HG03442 (cell line): ENCODE data around the gene CLEC11A.

Source experiments
- ATAC-seq: cut with Tn5 transposase; IDR thresholded peaks from one replicate; pipeline ENCODE4 v1.9.1; 2021; ENCODE audit warnings: mild to moderate bottlenecking, moderate library complexity; ENCODE audit not compliant: unreplicated experiment

CLEC11A gene

DNA sequence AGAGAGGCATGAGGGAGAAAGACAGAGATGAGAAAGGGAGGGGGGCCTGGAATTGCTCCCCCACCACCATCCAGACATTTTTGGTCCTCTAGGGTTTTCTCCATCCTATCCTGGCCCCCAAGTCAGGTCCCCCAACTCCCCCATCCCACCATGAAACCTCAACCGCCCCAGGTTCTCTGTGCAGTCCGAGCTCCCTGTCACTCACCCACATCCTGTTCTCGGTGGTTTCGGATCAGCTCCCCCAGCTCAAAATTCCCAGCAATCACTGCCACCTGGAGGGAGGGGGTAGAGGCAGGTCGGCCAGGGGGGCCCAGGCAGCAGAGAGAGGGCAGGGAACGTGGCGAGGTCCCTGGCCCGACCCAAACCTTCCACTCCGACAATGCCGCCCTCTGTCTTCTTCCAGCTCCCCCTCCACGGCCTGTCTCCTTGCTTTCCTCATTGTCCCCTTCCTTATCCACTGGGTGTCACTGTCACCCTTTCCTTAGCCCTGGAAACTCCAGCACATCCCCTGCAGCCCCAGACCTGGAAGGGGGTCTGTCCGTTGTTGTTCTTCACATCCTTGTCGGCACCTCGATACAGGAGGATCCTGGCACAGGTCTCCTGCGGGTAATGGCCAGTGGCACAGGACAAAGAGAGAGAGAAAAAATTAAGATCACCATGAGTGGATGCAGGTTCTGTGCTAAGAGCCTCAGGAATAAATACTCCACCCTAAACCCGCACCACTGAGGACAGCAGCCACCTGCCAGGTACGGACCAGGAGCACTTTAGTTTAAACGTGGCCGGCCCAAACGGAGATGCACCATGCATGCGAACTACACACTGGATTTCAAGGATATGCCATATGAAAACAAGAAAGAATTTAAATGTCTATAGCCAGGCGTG, 19.0 kb upstream of the CLEC11A start:
- no peak for ATAC-seq

DNA sequence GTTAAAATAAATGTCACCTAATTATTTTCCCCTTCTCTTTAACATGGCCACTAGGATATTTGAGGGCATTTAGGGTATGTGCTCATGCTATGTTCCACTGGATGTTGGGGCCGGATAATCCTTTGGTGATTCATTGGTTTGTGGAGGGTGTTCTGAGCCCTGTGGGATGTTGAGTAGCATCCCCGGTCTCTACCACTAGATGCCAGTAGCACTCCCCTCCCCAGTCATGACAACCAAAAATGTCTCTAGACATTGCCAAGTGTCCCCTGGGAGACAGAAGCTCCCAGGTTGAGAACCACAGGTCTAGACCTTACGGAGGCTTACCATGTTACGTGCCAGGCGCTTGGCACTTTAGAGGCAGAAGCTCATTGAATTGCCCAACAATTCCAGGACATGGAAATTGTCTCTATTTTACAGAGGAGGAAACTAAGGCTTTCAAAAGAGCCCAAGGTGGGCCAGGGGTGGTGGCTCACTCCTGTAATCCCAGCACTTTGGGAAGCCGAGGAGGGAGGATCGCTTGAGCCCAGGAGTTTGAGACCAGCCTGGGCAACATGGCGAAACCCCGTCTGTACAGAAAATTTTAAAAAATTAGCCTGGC, 17.6 kb upstream of the CLEC11A start:
- ATAC-seq = no peak

DNA sequence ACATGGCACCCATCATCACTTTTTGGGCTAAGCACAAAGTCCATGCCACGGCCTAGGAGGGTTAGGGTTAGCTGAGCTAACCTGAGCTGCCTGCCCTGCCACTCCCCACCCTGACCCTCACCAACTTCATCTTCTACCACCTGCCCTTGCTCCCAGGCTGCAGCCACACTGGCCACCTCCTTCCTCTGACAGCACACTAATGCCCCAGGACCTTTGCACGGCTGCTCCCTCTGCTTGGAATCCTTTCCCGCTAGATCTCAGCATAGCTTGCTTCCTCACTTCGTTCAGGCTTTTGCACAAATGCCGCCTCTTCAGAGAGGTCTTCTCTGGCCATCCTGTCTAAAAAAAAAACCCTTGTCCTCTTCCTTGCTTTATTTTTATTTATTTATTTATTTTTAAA, 16.8 kb upstream of the CLEC11A start:
- no peak for ATAC-seq

DNA sequence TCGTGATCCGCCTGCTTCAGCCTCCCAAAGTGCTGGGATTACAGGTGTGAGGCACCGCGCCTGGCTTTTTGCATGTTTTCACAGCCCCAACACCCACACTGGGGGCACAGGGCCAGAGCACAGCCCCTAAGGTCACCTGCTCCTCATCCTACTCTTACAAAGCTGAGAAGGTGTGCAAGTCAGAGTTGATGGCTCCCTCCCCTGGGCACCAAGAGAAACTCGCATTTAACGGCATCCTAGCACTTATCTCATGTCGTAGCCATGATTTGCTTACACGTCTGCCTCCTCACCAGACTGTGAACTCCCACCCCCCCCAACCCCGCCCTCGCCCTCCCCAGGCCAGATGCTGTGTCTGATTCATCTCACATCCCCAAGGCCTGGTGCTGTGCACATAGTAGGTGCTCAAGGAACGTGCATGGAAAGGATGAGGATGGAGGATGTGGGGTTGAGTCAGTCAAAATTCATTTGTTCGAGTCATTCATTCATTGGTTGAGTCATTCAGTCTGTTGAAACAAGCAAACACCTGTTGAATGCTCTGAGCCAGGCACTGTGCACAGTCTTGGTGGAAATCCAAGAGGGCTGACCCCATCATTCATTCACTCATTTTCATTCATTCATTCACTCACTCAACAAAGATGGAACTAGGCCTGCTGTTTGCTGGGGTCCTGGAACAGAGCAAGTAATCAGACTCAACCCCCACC, 14.8 kb upstream of the CLEC11A start:
- ATAC-seq = no peak

- ATAC-seq = no peak
These were observed 13.1 kb upstream of the CLEC11A start for GRCh38 chr19:50710094-50710493.

GRCh38 chr19:50710612-50711011, 12.6 kb upstream of the CLEC11A start:
- no peak for ATAC-seq

- ATAC-seq = no peak
These were observed 12.0 kb upstream of the CLEC11A start for GRCh38 chr19:50711196-50711595.

DNA sequence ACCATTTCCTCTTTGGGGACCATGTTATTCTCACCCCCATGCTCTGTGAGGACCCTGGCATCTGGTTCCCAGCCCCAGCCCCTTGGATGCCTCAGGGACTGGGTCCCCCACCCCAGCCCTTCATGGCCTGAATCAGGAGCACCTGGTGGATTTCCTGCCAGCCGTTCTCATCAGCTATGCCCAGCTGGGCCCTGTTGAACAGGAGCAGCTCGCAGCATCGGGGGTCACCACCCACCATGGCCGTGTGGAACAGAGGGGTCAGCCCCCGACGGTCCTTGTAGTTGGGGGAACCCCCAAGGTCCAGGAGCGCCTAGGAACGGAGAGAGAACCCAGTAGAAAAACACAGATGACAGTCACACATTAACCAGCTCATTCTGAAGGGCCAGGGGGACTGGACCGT, 11.4 kb upstream of the CLEC11A start:
- ATAC-seq = no peak

DNA sequence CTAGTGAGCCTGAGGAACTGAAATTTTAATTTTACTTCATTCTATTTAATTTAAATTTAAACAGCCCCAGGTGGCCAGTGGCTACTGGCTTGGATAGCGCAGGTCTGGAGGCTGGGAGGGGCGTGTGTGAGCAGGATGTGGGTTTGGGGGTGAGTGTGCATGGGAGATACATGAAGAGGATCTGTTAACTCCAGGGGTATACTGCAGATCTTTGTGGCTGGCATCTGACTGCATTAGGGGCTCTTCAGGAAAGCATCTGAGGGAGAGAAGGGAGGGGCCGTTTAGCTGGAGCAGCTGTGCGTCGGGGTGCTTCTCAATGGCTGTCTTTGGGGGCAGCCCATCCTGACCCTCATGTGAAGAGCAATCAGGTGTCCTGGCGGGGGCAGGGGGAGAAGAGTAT, 10.3 kb upstream of the CLEC11A start:
- ATAC-seq = no peak

DNA sequence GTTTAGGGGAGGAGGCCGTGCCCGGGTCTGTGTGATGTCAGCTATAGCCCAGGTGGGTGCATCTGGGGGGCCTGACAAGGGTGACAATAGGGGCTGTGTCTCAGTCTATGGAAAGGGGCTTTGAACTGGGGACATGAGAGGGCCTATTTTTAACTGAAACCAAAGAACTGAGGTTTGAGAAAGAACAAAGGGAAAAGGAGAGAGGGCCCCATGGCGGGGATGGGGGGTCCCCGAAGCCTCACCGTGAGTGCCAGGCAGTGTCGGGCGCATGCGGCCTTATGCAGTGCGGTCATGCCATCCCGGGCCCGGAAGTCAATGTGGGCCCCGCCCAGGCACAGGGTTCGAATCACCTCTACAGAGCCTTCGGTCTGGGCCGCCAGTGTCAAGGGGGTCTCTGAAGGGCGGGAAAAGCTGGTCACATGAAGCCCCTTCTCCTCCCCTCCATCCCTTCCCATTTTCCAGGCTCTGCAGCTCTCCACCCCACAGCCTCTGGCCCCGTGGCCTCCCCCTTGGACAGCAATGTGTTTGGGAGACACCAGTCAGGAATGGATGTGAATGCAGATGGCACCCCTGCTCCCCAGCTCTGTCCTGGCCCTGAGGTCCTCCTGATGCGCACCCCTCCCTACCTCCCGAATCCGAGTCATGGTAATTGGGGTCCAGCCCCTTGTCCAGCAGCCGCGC, 9.5 kb upstream of the CLEC11A start:
- no peak for ATAC-seq

- ATAC-seq = no peak
These were observed 6.8 kb upstream of the CLEC11A start for GRCh38 chr19:50716178-50717025.

DNA sequence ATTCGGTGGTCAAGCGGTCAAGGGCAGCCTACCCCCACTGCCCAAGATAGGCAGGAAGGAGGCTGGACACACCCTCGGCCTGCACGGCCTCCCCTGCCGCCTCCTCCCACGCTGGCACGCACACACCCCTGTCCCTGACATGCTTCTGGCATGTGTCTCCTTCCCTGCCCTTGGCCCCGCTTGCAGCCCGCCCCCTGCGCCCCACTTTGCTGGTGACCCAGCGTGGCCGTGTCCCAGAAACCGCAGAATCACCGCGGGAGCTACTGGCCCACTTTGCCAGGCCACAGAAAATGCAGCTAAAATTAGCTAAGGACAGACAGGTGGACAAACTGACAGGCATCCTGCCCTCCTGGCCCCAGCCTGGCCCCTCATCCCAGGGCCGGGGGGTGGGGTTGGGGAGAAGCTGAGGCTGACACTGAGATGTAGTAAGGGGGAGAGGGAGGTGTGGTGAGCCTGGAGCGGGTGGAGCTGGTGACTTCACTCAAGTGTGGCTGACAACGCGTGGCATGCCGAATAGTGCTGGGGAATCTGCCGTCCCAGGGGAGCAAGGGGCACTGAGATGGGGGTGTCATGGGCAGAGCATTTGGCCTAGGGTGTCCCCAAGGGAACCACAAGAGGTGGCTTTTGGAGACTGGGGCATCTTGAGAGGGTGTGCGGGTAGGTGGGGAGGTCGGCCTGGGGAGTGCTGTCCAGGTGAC, 6.0 kb upstream of the CLEC11A start:
- no peak for ATAC-seq

GRCh38 chr19:50717891-50718254, 5.3 kb upstream of the CLEC11A start:
- ATAC-seq = no peak

DNA sequence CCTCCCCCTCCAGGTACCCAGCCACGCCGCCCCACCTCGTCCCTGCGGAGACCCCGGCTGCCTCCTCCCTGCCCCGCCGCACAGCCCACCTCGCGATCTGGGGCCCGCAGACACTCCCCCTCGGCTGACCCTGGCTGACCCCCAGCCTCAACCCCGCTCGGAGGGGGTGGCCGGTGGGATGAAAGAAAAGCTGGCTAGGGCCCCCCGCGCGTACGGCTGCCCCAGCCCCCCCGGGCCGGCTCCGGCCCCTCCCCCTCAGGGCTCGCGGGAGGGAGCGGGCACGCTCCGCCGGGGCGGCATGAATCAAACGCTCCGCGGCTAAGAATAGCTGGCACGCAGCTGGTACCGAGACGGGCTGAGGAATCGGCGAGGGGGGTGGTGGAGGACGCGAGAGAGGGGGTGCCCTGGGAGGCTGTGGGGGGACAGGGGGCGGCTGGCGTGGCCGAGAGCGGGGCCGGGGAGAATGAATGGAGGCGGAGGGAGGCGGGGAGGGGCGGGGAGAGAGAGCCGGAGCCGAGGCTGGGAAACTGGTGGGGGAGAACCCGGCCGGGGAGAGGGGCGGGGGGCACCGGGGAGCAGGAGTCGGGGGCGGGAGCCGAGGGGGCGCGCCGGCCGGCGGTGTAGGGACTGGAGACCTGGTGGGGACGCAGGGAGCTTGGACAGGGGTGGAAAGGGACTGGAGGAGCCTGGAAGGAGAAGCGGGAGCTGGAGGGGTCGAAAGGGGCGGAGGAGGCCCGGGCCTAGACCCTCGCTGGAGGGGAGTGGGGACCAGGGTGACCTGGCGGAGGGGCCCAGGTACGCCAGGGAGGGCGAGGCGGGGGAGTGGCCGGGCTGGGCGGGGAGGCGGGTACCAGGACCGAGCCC, 4.7 kb upstream of the CLEC11A start:
- ATAC-seq = no peak

DNA sequence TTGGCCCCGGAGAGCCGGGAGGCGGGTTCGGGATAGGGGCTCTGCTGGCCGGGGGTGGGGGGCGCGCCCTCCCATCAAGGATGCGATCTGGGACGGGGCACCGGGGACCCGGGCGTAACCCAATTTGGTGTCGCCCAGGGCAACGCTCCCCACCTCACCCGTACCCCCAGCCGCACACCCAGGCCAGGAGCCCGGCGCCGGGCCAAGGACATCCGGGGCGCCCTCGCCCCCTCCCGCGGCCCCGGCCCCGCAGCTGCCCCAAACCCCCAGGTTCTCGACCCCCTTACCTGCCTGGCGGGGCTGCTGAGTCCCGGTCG, 4.1 kb upstream of the CLEC11A start:
- ATAC-seq = no peak

DNA sequence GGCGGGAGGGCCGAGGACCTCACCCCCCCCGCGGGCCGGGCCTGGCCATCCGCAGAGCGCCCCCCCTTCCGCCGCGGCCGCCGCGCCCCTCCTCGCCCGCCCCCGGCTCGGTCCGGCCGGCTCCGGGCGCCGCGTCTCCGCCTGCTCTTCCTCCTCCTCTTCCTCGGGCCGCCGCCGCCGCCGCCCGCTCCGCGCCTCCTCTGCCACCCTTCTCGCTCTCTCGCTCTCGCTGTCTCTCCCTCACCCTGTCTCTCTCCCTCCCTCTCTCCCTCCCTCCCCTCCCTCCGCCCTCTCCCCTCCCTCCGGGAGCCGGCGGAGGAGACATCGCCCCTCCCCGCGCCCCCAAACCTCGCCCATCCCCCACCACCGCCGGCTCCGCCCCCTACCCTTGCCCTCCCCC, 3.6 kb upstream of the CLEC11A start, which contains the start of gene SHANK1:
Gene SHANK1, minus strand, starts transcription at position 237 of the 400 bp plus-strand sequence. CDS start 2,883 bp downstream, outside the sequence.
- ATAC-seq = no peak

DNA sequence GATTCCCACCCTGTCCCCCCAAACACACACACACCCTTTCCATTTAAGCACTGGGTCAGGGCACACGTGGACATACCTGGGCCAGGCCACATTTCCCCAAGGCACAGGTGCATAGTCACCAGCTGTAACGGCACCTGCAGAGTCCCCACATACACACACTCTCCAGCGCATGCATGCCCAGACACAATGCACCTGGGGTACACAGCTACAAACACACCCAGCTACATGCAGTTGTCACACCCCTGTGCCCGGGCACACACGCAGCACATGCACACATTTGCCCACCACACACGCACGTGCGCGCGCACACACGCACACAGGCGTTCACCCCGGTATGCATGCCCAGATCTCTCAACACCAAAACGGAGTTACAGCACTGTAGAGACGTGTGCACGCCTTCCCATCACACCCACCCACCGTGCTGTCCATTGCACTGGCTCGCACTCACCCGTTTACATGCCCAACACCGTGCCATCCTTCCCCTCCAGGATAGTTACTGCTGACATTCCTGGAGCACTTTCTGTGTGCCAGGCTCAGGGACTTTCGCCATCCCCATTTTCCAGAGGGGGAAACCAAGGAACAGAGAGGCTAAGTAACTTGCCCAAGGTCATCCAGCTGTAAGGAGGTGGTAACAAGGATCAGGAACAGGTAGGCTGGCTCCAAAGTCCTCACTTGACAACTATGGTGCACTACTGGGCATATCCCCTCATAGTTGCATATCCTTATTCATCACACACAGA, 2.8 kb upstream of the CLEC11A start:
- no peak for ATAC-seq

DNA sequence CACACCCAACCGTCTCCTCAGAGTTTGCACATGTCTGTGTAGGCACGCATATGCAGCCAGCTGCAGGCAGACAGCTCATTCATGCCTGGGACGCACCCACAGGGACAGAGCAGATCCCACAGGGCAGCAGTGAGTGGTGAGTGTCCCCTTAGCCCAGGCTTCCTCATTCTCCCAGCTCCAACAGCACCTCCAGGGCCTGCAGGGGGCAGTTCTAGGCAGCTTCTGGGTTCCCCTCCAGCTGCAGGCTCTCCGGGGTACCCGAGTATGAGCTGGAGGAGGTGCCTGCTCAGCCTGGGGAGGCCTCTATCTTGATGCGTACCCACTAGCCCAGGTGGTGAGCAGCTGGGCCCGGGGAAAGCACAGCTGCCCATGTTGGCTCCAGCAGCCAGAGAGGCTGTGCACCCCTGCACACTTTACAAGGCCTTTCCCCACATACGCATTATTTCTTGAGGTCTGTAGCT, 2.2 kb upstream of the CLEC11A start:
- no peak for ATAC-seq
